Stomach (tissue), 9 donors: Measurements from ENCODE around the gene RGS10. TPM values are rescaled to one million over a fixed set of nuclear protein-coding genes. Genes with fewer than 3 reads are reported as not detected.

Experiments used
- DNase-seq, 2 donors: peaks; one replicate each; pipeline versions ENCODE4 v3.0.0 to v3.0.0-alpha.2; 2013 to 2019
- H3K27ac ChIP-seq, 5 donors: fragments of 200-600 bp in 4 of 5; sonication (generic) in 4 of 5; one replicate each; pipeline ENCODE4 v1.5.1; 2013 to 2019; ENCODE audit warnings: mild to moderate bottlenecking in 1 of 5, moderate library complexity in 1 of 5
- H3K27me3 ChIP-seq, 3 donors: fragments of 200-600 bp; sonication (generic); one replicate each; pipeline ENCODE4 v1.5.1; 2017 to 2019; ENCODE audit warnings: mixed run types in 1 of 3
- H3K36me3 ChIP-seq, 4 donors: fragments of 200-600 bp; sonication (generic); 1 replicate in 3 of 4; 2 replicates in 1 of 4; pipeline ENCODE4 v1.5.1; 2016 to 2019
- H3K4me1 ChIP-seq, 4 donors: fragments of 200-600 bp; sonication (generic); one replicate each; pipeline ENCODE4 v1.5.1; 2016 to 2019
- H3K4me3 ChIP-seq, 4 donors: fragments of 200-600 bp; sonication (generic) in 3 of 4; one replicate each; pipeline ENCODE4 v1.5.1; 2016 to 2019; ENCODE audit warnings: mild to moderate bottlenecking in 1 of 4
- H3K9me3 ChIP-seq, 4 donors: fragments of 200-600 bp; sonication (generic); one replicate each; pipeline ENCODE4 v1.5.1; 2016 to 2019
- EP300 ChIP-seq: sonication (generic); formaldehyde crosslinking; IDR thresholded peaks from one replicate; pipeline ENCODE4 v1.6.1; 2017; ENCODE audit warnings: antibody characterized with exemption
- POLR2A ChIP-seq, 4 donors: fragments of 450-650 bp; IDR thresholded peaks; one replicate each; pipeline ENCODE4 v1.6.1; 2016; ENCODE audit warnings: antibody characterized with exemption in 4 of 4, control low read depth in 2 of 4, mild to moderate bottlenecking in 1 of 4, moderate library complexity in 1 of 4
- POLR2AphosphoS5 ChIP-seq, 3 donors: sonication (generic); formaldehyde crosslinking; IDR thresholded peaks; one replicate each; pipeline ENCODE4 v1.6.1; 2016; ENCODE audit warnings: antibody characterized with exemption in 3 of 3
- WGBS, 5 donors: extraction: QIAGEN DNeasy Blood & Tissue Kit in 3 of 5; methylation state at CpG; one replicate each; pipeline versions ENCODE4 v1.1.5 to v1.1.7; 2013 to 2018; 5-methylcytosine and 5-hydroxymethylcytosine counted together
- intact Hi-C: fragments of 100-400 bp; cut with DNase I; formaldehyde crosslinking; loops from one replicate; pipeline ENCODE4 v1.15.1; 2023; ENCODE audit warnings: low total_unique reads
- polyA plus RNA-seq, 3 donors: library from polyadenylated mRNA; stranded (reverse); fragments of 200-250 nt; gene quantifications; one replicate each; pipeline ENCODE4 v1.2.3, GENCODE V29; 2013
- total RNA-seq, 5 donors: library from RNA; depleted of rRNA; stranded (reverse); fragments of >200 nt; gene quantifications; one replicate each; pipeline versions ENCODE4 v1.1.0 to v1.2.3, GENCODE V29; 2014 to 2016
- TF ChIP-seq, protein P1 (sequence below), 7 experiments: fragments of 450-650 bp in 4 of 7; fragments of 200-600 bp in 3 of 7; sonication (generic) in 3 of 7; IDR thresholded peaks; one replicate each; pipeline ENCODE4 v1.5.1; 2016 to 2019; ENCODE audit warnings: antibody characterized with exemption in 7 of 7, control low read depth in 2 of 7, mild to moderate bottlenecking in 1 of 7
- donor health status: healthy with polysubstance abuse.
- donor health status: Bipolar disorder and iron deficiency.
- donor health status: healthy.

Gene RGS10
- total and polyA plus RNA-seq, 8 donors: 12.3 to 177 (median 47.7) TPM; not detected in 1

DNA sequence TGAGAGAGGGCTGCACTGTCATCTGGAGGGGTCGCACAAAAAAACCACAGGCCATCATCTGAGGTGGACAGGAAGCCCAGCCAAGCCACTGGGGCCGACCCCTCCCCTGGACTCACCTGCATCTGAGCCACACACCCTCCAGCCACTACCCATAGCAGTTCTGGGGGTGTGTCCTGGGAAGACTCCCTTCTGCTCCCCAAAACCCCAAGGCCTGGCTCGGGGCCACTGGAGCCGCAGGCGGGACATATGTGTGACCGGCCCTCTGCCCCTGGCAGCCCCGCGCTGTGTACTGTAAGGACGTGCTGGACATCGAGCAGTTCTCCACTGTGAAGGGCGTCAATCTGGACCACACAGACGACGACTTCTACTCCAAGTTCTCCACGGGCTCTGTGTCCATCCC lies 90.1 kb downstream of the RGS10 start:
- H3K9me3 ChIP-seq: no peaks in the 10 kb centered on the region
- peaks cover 32 to 95% (median 91%) of the 10 kb centered on the region in 4 donors for H3K36me3 ChIP-seq
- TF ChIP-seq POLR2A (IDR thresholded peaks at IDR 0.05) (no peak), POLR2AphosphoS5 (IDR thresholded peaks at IDR 0.05) (no peak), EP300 (no peak)
- TF ChIP-seq, protein P1, sequence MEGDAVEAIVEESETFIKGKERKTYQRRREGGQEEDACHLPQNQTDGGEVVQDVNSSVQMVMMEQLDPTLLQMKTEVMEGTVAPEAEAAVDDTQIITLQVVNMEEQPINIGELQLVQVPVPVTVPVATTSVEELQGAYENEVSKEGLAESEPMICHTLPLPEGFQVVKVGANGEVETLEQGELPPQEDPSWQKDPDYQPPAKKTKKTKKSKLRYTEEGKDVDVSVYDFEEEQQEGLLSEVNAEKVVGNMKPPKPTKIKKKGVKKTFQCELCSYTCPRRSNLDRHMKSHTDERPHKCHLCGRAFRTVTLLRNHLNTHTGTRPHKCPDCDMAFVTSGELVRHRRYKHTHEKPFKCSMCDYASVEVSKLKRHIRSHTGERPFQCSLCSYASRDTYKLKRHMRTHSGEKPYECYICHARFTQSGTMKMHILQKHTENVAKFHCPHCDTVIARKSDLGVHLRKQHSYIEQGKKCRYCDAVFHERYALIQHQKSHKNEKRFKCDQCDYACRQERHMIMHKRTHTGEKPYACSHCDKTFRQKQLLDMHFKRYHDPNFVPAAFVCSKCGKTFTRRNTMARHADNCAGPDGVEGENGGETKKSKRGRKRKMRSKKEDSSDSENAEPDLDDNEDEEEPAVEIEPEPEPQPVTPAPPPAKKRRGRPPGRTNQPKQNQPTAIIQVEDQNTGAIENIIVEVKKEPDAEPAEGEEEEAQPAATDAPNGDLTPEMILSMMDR (IDR thresholded peaks at IDR 0.05): no peak
- H3K27ac ChIP-seq: no peak overlapping the region
- 89 to 97% (median 95%) methylated on average over 6 to 14 of the region's 14 CpGs for WGBS, 5 donors
- no peaks in the 10 kb centered on the region for H3K27me3 ChIP-seq
- H3K4me1 ChIP-seq: no peaks in the 10 kb centered on the region
- no peak overlapping the region for H3K4me3 ChIP-seq
- intact Hi-C loops: no loop called here
- DNase-seq: no peak

DNA sequence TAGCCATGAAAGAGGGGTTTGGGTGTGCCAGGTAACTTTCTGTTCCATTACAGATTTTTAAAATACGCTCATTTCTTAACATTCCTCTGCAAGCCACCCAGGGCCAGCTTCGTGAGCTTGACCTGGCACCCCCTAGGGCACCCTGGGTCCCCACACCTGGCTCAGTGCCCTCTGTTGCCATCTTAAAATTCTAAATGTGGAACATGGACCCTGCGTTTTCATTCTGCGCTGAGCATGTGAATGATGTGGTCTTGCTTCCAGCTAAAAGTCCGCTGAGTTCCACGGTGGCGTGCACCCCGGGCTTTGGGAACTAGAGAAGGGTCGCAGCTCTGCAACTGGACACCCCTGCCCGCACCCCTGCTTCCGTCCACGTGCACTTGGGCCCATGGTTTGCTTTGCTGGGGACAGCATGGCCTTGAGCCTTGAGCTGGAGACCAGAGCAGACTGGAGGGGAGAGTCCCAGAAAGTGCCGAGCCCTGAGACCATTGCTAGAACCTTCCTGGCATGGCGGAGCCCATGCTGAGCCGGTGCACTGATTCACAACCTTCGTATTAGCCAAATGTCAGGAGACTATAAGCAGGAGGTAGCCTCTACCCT lies 91.1 kb downstream of the RGS10 start:
- 93 to 95% (median 95%) methylated on average over 16 of the region's 16 CpGs for WGBS, 5 donors
- no peak overlapping the region for H3K4me3 ChIP-seq
- H3K27ac ChIP-seq: no peak overlapping the region
- intact Hi-C loops: no loop called here
- DNase-seq: no peak
- H3K27me3 ChIP-seq: no peaks in the 10 kb centered on the region
- no peaks in the 10 kb centered on the region for H3K9me3 ChIP-seq
- H3K4me1 ChIP-seq: no peaks in the 10 kb centered on the region
- peaks cover 34 to 94% (median 91%) of the 10 kb centered on the region in 4 donors for H3K36me3 ChIP-seq
- no peak for TF ChIP-seq EP300
- TF ChIP-seq, protein P1 (IDR thresholded peaks at IDR 0.05): no peak
- no peak for TF ChIP-seq POLR2A (IDR thresholded peaks at IDR 0.05)
- TF ChIP-seq POLR2AphosphoS5 (IDR thresholded peaks at IDR 0.05): no peak

DNA sequence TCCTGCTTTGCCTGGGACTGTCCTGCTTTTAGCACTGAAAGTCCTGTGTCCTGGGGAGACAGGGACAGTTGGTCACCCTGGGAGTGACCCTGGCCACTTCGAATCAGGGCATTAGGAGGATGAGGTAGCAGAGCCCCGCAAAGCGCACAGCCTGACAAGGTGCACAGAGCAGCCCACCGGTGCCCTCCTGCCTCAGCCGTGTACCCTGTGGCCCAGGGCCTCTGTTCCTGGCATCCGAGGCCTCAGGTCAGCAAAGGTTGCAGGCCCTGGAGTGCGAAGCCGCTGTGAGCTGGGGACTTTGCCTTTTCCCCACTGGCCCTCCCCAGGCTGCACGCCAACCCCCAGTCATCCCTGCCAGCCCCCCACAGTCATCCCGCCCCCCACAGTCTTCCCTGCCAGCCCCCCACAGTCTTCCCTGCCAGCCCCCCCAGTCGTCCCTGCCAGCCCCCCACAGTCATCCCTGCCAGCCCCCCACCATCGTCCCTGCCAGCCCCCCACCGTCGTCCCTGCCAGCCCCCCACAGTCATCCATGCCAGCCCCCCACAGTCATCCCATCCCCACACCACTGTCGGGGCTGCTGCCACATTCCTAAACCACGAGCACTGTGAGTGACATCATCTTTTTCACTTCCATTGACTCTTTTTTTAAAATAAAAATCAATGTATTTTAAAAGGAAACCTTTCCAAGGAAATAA lies 91.8 kb downstream of the RGS10 start:
- Histone ChIP-seq H3K27ac (no peak overlapping the region), H3K36me3 (peaks cover 34 to 92% (median 89%) of the 10 kb centered on the region in 4 donors), H3K4me1 (no peaks in the 10 kb centered on the region), H3K27me3 (no peaks in the 10 kb centered on the region), H3K9me3 (no peaks in the 10 kb centered on the region), H3K4me3 (no peak overlapping the region)
- no peak for TF ChIP-seq EP300
- TF ChIP-seq, protein P1 (IDR thresholded peaks at IDR 0.05): no peak
- no peak for TF ChIP-seq POLR2AphosphoS5 (IDR thresholded peaks at IDR 0.05)
- TF ChIP-seq POLR2A (IDR thresholded peaks at IDR 0.05): no peak
- WGBS, 5 donors: 72 to 84% (median 79%) methylated on average over 8 to 16 of the region's 16 CpGs
- DNase-seq: no peak
- intact Hi-C loops: no loop called here

Other genes with a start within 250 kb of the RGS10 start
- 100 to 1,000 TPM in 1 of 5 donors, 10 to 100 TPM in 4; 22.6 to 140 (median 49.6) TPM for gene TIAL1, start 54.2 kb upstream of the RGS10 start, total RNA-seq
- 10 to 100 TPM; 24.3 to 68.3 (median 29.0) TPM for gene TIAL1, start 54.2 kb upstream of the RGS10 start, polyA plus RNA-seq
- gene BAG3, start 108.7 kb upstream of the RGS10 start, total RNA-seq: 100 to 1,000 TPM in 1 of 5 donors, 10 to 100 TPM in 3, 1 to 10 TPM in 1; 8.4 to 113 (median 27.8) TPM
- 10 to 100 TPM; 18.9 to 37.8 (median 26.9) TPM for gene BAG3, start 108.7 kb upstream of the RGS10 start, polyA plus RNA-seq
- gene INPP5F, start 183.3 kb upstream of the RGS10 start, total RNA-seq: 10 to 100 TPM; 15.4 to 25.7 (median 20.3) TPM
- gene INPP5F, start 183.3 kb upstream of the RGS10 start, polyA plus RNA-seq: 1 to 10 TPM; 4.6 to 8.7 (median 4.9) TPM